Peyer's patch (tissue), 4 donors: ENCODE data around the gene LYST.

Experiments
- CTCF ChIP-seq, 6 experiments: fragments of 450-650 bp in 4 of 6; fragments of 200-600 bp in 2 of 6; sonication (generic) in 1 of 6; IDR thresholded peaks; one replicate each; pipeline ENCODE4 v1.5.1; 2017 to 2019; ENCODE audit warnings: antibody characterized with exemption in 6 of 6, mild to moderate bottlenecking in 3 of 6, moderate library complexity in 1 of 6
- POLR2A ChIP-seq, 2 donors: fragments of 450-650 bp; IDR thresholded peaks; one replicate each; pipeline ENCODE4 v1.5.1; 2017; ENCODE audit warnings: antibody characterized with exemption in 2 of 2, mild to moderate bottlenecking in 2 of 2, moderate library complexity in 2 of 2

- TF ChIP-seq CTCF (IDR thresholded peaks at IDR 0.05), result no peak
- no peak for TF ChIP-seq POLR2A (IDR thresholded peaks at IDR 0.05)
Observed at GRCh38 chr1:235875036-235875597, 8.4 kb upstream of the LYST start.
